PC-3 (cell line): ENCODE measurements around the gene CCNL2. TPM values are rescaled to one million over a fixed set of nuclear protein-coding genes. Genes with fewer than 3 reads are reported as not detected.

Experiments used
- ATAC-seq: fragments of 200-7000 bp; cut with Tn5 transposase; 2 replicates; pipeline ENCODE4 v1.9.1; 2020; ENCODE audit warnings: mild to moderate bottlenecking, moderate library complexity
- BruUV-seq: library from RNA; stranded (reverse); fragments of 400-500 nt; replicated peaks from 2 replicates; lab custom pipeline; 2021; lab: Mats Ljungman, UMichigan
- CTCF ChIA-PET: fragments of 300-600 bp; sonication (Branson Sonifier 250); formaldehyde crosslinking; loops from one replicate; lab custom pipeline; 2022; ENCODE audit warnings: antibody characterized with exemption; lab: Charles Lee
- POLR2A ChIA-PET: fragments of 300-600 bp; sonication (Branson Sonifier 250); formaldehyde crosslinking; loops from one replicate; lab custom pipeline; 2022; ENCODE audit warnings: antibody characterized with exemption; ENCODE audit not compliant: unreplicated experiment; lab: Charles Lee
- DNase-seq: peaks from one replicate; pipeline ENCODE4 v3.0.0-alpha.2; 2015
- H2AFZ ChIP-seq: fragments of 300-600 bp; sonication (generic); 2 replicates; pipeline ENCODE4 v1.6.0; 2016; ENCODE audit warnings: antibody characterized with exemption, low read length
- H3F3A ChIP-seq: fragments of 300-600 bp; sonication (generic); one replicate; pipeline ENCODE4 v1.6.0; 2017; ENCODE audit warnings: antibody characterized with exemption, low read length, control low read depth, mild to moderate bottlenecking; ENCODE audit not compliant: unreplicated experiment
- H3K27ac ChIP-seq: fragments of 300-600 bp; sonication (generic); 2 replicates; pipeline ENCODE4 v1.5.1; 2016; ENCODE audit warnings: mild to moderate bottlenecking, low read length
- H3K27me3 ChIP-seq: fragments of 300-600 bp; sonication (generic); 2 replicates; pipeline ENCODE4 v1.6.1; 2016; ENCODE audit warnings: low read length, mixed read lengths
- H3K36me3 ChIP-seq: fragments of 300-600 bp; sonication (generic); 2 replicates; pipeline ENCODE4 v1.6.1; 2016; ENCODE audit warnings: low read depth, mixed run types, low read length, mixed read lengths
- H3K4me1 ChIP-seq: fragments of 300-600 bp; sonication (generic); 2 replicates; pipeline ENCODE4 v1.5.1; 2016; ENCODE audit warnings: low read length; ENCODE audit not compliant: insufficient read depth
- H3K4me2 ChIP-seq: fragments of 300-600 bp; sonication (generic); 2 replicates; pipeline ENCODE4 v1.6.0; 2016; ENCODE audit warnings: low read length
- H3K4me3 ChIP-seq: fragments of 300-600 bp; sonication (generic); 2 replicates; pipeline ENCODE4 v1.5.1; 2016; ENCODE audit warnings: mild to moderate bottlenecking, low read length, mixed read lengths
- H3K79me2 ChIP-seq: fragments of 300-600 bp; sonication (generic); 2 replicates; pipeline ENCODE4 v1.6.1; 2017; ENCODE audit warnings: low read length, mixed read lengths
- H3K9ac ChIP-seq: fragments of 300-600 bp; sonication (generic); 2 replicates; pipeline ENCODE4 v1.6.0; 2016; ENCODE audit warnings: mild to moderate bottlenecking, low read length
- H3K9me2 ChIP-seq: fragments of 300-600 bp; sonication (generic); replicated peaks from 2 replicates; pipeline ENCODE4 v1.6.1; 2016; ENCODE audit warnings: mixed run types, low read length, mixed read lengths
- H3K9me3 ChIP-seq: fragments of 300-600 bp; sonication (generic); 2 replicates; pipeline ENCODE4 v1.6.1; 2016; ENCODE audit warnings: low read length, mixed read lengths
- H4K20me1 ChIP-seq: fragments of 300-600 bp; sonication (generic); 2 replicates; pipeline ENCODE4 v1.6.1; 2016; ENCODE audit warnings: low read length, mixed read lengths
- CTCF ChIP-seq: fragments of 300-600 bp; sonication (generic); conservative IDR thresholded peaks from 2 replicates; pipeline ENCODE4 v1.5.1; 2017; ENCODE audit warnings: antibody characterized with exemption, low read depth, mild to moderate bottlenecking, low read length
- EZH2 ChIP-seq: fragments of 300-600 bp; sonication (generic); IDR thresholded peaks from one replicate; pipeline ENCODE4 v1.6.1; 2017; ENCODE audit warnings: antibody characterized with exemption, mild to moderate bottlenecking, low read length; ENCODE audit not compliant: unreplicated experiment
- EZH2phosphoT487 ChIP-seq: fragments of 300-600 bp; sonication (generic); IDR thresholded peaks from 2 replicates; pipeline ENCODE4 v1.6.1; 2018; ENCODE audit warnings: mild to moderate bottlenecking, antibody characterized with exemption, low read length, borderline replicate concordance
- intact Hi-C: fragments of 100-400 bp; cut with micrococcal nuclease; formaldehyde crosslinking; loops from 2 replicates; pipeline ENCODE4 v1.9.0; 2023
- total RNA-seq: library from RNA; depleted of rRNA; stranded (reverse); fragments of >200 nt; gene quantifications from 2 replicates; pipeline ENCODE4 v1.2.3, GENCODE V29; 2014

Gene CCNL2
- total RNA-seq, 1 experiment from 2014 or later, result 385 TPM

- BruUV-seq, result TSS peak; percentile 25
- DNase-seq (peak; percentile 97), ATAC-seq (peak; percentile 80)
- Histone ChIP-seq H3K4me2 (peak overlapping the region; percentile 56), H3K27ac (peak overlapping the region; percentile 30), H3K9me2 (no peaks in the 10 kb centered on the region), H3F3A (no peaks in the 10 kb centered on the region), H3K79me2 (no peaks in the 10 kb centered on the region), H3K27me3 (no peaks in the 10 kb centered on the region), H3K9me3 (no peaks in the 10 kb centered on the region), H2AFZ (no peak overlapping the region), H3K36me3 (no peaks in the 10 kb centered on the region), H3K4me3 (no peak overlapping the region), H3K4me1 (peaks cover 29% of the 10 kb centered on the region), H3K9ac (no peak overlapping the region), H4K20me1 (no peaks in the 10 kb centered on the region)
- no peak for TF ChIP-seq CTCF
- no peak for TF ChIP-seq EZH2phosphoT487
- no peak for TF ChIP-seq EZH2
- intact Hi-C loops, result loop anchor here (2.0 kb wide), 1 partner anchor 16 kb away; no protein-coding TSS in a partner anchor
- CTCF ChIA-PET, result no interaction called here
- POLR2A ChIA-PET, result no interaction called here
Observed at GRCh38 chr1:1360506-1361169, 38.5 kb downstream of the CCNL2 start.

GRCh38 chr1:1359664-1360468 lies 39.3 kb downstream of the CCNL2 start:
- Histone ChIP-seq H3K27me3 (no peaks in the 10 kb centered on the region), H3K9me2 (no peaks in the 10 kb centered on the region), H4K20me1 (no peaks in the 10 kb centered on the region), H3K79me2 (no peaks in the 10 kb centered on the region), H2AFZ (no peak overlapping the region), H3K9ac (no peak overlapping the region), H3K4me1 (peaks cover 30% of the 10 kb centered on the region), H3K36me3 (no peaks in the 10 kb centered on the region), H3K27ac (peak overlapping the region; percentile 30), H3F3A (no peaks in the 10 kb centered on the region), H3K4me3 (no peak overlapping the region), H3K4me2 (peak overlapping the region; percentile 56), H3K9me3 (no peaks in the 10 kb centered on the region)
- BruUV-seq, result no TSS peak
- ChIA-PET CTCF (no interaction called here), POLR2A (no interaction called here)
- no peak for TF ChIP-seq EZH2
- no peak for TF ChIP-seq EZH2phosphoT487
- no peak for TF ChIP-seq CTCF
- no peak for DNase-seq
- intact Hi-C loops, result loop anchor here (2.0 kb wide), 1 partner anchor 15 kb away; no protein-coding TSS in a partner anchor
- ATAC-seq, result peak; percentile 11

GRCh38 chr1:1359308-1359663 lies 39.8 kb downstream of the CCNL2 start:
- no peak for DNase-seq
- no peak overlapping the region for H3K9ac ChIP-seq
- POLR2A ChIA-PET, result no interaction called here

More at GRCh38 chr1:1359308-1359663, 39.8 kb downstream of the CCNL2 start:
- no peaks in the 10 kb centered on the region for H3K9me3 ChIP-seq
- no peak overlapping the region for H3K4me2 ChIP-seq
- no peaks in the 10 kb centered on the region for H3K36me3 ChIP-seq
- H2AFZ ChIP-seq, result no peak overlapping the region
- H3K27ac ChIP-seq, result no peak overlapping the region
- no peaks in the 10 kb centered on the region for H3F3A ChIP-seq
- no peak for TF ChIP-seq EZH2
- TF ChIP-seq EZH2phosphoT487, result no peak
- TF ChIP-seq CTCF, result no peak
- H3K79me2 ChIP-seq, result no peaks in the 10 kb centered on the region
- no TSS peak for BruUV-seq
- no peaks in the 10 kb centered on the region for H3K27me3 ChIP-seq
- CTCF ChIA-PET, result no interaction called here
- intact Hi-C loops, result no loop called here
- H3K4me1 ChIP-seq, result peaks cover 33% of the 10 kb centered on the region
- H3K4me3 ChIP-seq, result no peak overlapping the region
- ATAC-seq, result no peak
- no peaks in the 10 kb centered on the region for H3K9me2 ChIP-seq
- H4K20me1 ChIP-seq, result no peaks in the 10 kb centered on the region
